Spleen (tissue), 11 donors: ENCODE measurements around the gene DPPA3. TPM values are rescaled to one million over a fixed set of nuclear protein-coding genes. Genes with fewer than 3 reads are reported as not detected.

Experiments used
- DNase-seq: peaks from one replicate; pipeline ENCODE4 v3.0.0-alpha.2; 2020
- H3K27ac ChIP-seq, 8 donors: fragments of 200-600 bp; sonication (generic) in 7 of 8; 1 replicate in 4 of 8; 2 replicates in 4 of 8; pipeline versions ENCODE4 v1.5.0 to v1.8.0; 2016 to 2021; ENCODE audit warnings: inconsistent platforms in 4 of 8, mild to moderate bottlenecking in 4 of 8, moderate library complexity in 1 of 8
- H3K27me3 ChIP-seq, 7 donors: fragments of 200-600 bp; sonication (generic) in 6 of 7; replicated peaks in 1 of 7; 1 replicate in 4 of 7; 2 replicates in 3 of 7; pipeline versions ENCODE4 v1.5.0 to v1.8.0; 2016 to 2021; ENCODE audit warnings: inconsistent platforms in 3 of 7, mild to moderate bottlenecking in 1 of 7
- H3K36me3 ChIP-seq, 6 donors: fragments of 200-600 bp; sonication (generic) in 5 of 6; 1 replicate in 4 of 6; 2 replicates in 2 of 6; pipeline versions ENCODE4 v1.5.0 to v1.8.0; 2016 to 2021; ENCODE audit warnings: inconsistent platforms in 2 of 6
- H3K4me1 ChIP-seq, 6 donors: fragments of 200-600 bp; sonication (generic) in 5 of 6; 1 replicate in 3 of 6; 2 replicates in 3 of 6; pipeline versions ENCODE4 v1.5.0 to v1.8.0; 2016 to 2021; ENCODE audit warnings: inconsistent platforms in 3 of 6
- H3K4me3 ChIP-seq, 8 donors: fragments of 200-600 bp; sonication (generic) in 7 of 8; 1 replicate in 4 of 8; 2 replicates in 4 of 8; pipeline versions ENCODE4 v1.5.0 to v1.8.0; 2016 to 2021; ENCODE audit warnings: inconsistent platforms in 4 of 8, mild to moderate bottlenecking in 4 of 8, moderate library complexity in 2 of 8
- H3K9me3 ChIP-seq, 8 donors: fragments of 200-600 bp; sonication (generic) in 7 of 8; 1 replicate in 4 of 8; 2 replicates in 4 of 8; pipeline versions ENCODE4 v1.5.0 to v1.8.0; 2016 to 2021; ENCODE audit warnings: inconsistent platforms in 4 of 8
- CTCF ChIP-seq, 11 experiments: fragments of 200-600 bp in 7 of 11; fragments of 450-650 bp in 4 of 11; sonication (generic) in 4 of 11; IDR thresholded peaks in 8 of 11; conservative IDR thresholded peaks in 3 of 11; 1 replicate in 7 of 11; 2 replicates in 4 of 11; pipeline versions ENCODE4 v1.4.0 to v1.8.0; 2016 to 2021; ENCODE audit warnings: antibody characterized with exemption in 11 of 11, inconsistent platforms in 4 of 11, mild to moderate bottlenecking in 1 of 11
- POLR2A ChIP-seq, 3 donors: fragments of 450-650 bp; IDR thresholded peaks; one replicate each; pipeline ENCODE4 v1.5.1; 2017; ENCODE audit warnings: antibody characterized with exemption in 3 of 3, mild to moderate bottlenecking in 1 of 3
- POLR2AphosphoS5 ChIP-seq, 3 donors: sonication (generic); formaldehyde crosslinking; IDR thresholded peaks; one replicate each; pipeline ENCODE4 v1.5.1; 2017; ENCODE audit warnings: antibody characterized with exemption in 3 of 3
- WGBS, 5 donors: extraction: QIAGEN DNeasy Blood & Tissue Kit in 3 of 5; methylation state at CpG; one replicate each; pipeline versions ENCODE4 v1.1.5 to v1.1.7; 2013 to 2018; 5-methylcytosine and 5-hydroxymethylcytosine counted together
- intact Hi-C: fragments of 100-400 bp; cut with DNase I; formaldehyde crosslinking; loops from one replicate; pipeline ENCODE4 v1.15.0; 2023; ENCODE audit warnings: low total_unique reads
- polyA plus RNA-seq, 3 donors: library from polyadenylated mRNA; stranded (reverse); fragments of 200-250 nt; gene quantifications; one replicate each; pipeline ENCODE4 v1.2.1, GENCODE V29; 2013
- total RNA-seq, 7 donors: library from RNA; depleted of rRNA in 3 of 7; stranded (reverse); fragments of >200 nt in 3 of 7; fragmentation: NEBNext Ultra II Directional in 4 of 7; extraction: Animal tissue kit (Norgen Biotek cat#: 25700) in 4 of 7; gene quantifications; one replicate each; pipeline versions ENCODE4 v1.1.0 to v1.2.1, GENCODE V29; 2016 to 2021
- donor health status: healthy with polysubstance abuse.
- donor health status: DM: no; HTN: no; CAD: no; lungs with moderate emphysema.
- donor health status: DM: no; HTN: no; CAD: no.
- donor health status: Bipolar disorder and iron deficiency.
- donor health status: healthy.
- donor health status: DM: no; HTN: no; CAD: no.
- donor health status: DM: yes; HTN: yes; CAD: no.

DPPA3 gene
- total and polyA plus RNA-seq, 10 donors, result not detected

DNA sequence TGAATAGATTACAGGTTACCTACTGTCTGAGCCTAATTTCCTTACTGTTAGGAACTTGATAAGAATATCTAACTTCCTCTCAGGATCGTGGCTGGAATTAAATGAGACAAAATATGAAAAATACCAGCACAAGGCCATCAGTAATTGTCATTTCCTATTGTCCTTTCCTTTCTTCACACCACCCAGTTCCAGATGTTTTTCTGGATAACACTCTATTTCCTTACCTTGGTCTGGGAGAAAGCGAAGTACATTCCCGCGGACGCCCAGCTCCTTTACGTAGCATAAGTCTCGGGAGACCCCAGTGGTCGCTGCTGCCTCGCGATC, 16.0 kb upstream of the DPPA3 start:
- H3K27me3 ChIP-seq, result peaks cover 0 to 11% (median 0%) of the 10 kb centered on the region in 7 donors
- H3K4me3 ChIP-seq, result peak overlapping the region in 2 of 8 donors; percentile 7 to 42
- DNase-seq, result no peak
- no peaks in the 10 kb centered on the region for H3K9me3 ChIP-seq
- 10 to 19% (median 12%) methylated on average over 10 of the region's 10 CpGs for WGBS, 5 donors
- intact Hi-C loops, result no loop called here
- no peaks in the 10 kb centered on the region for H3K36me3 ChIP-seq
- TF ChIP-seq POLR2A (IDR thresholded peaks at IDR 0.05), result no peak
- peak in 1 of 3 donors; percentile 51 for TF ChIP-seq POLR2AphosphoS5 (IDR thresholded peaks at IDR 0.05)
- TF ChIP-seq CTCF (IDR thresholded peaks at IDR 0.05 in 8 of 11, conservative IDR thresholded peaks at IDR 0.05 in 3 of 11), result no peak
- peak overlapping the region in 7 of 8 donors; percentile 39 to 73 (median 66) for H3K27ac ChIP-seq
- peaks cover 0 to 29% (median 21%) of the 10 kb centered on the region in 6 donors for H3K4me1 ChIP-seq

DNA sequence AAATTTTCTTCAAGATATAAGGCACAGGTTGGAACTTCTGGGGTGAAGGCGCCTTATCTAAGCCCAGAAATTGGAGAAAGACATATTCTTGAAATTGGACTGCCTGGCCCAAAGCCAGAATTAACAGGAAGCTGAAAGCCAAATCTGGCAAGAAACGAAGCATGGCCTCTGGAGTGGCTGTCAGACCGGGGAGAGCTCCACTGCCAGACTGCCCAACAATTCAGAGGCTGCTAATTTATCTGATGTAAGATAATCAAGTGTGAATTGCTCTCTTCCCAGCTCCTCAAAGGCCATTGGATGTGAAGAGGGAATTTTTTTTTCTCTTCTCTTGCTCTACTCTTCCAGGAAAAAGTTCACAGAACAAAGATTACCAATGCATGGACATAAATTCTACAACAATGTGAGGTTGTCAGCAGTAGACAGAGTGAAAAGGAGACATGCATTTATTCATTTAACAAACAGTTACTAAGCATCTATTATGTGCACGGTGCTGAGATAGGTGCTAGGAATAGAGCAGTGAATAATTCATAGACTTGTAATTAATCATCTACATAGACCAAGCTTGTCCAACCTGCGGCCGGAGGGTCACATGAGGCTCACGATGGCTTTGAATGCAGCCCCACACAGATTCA, 15.6 kb upstream of the DPPA3 start, which contains the start of gene GDF3:
Gene GDF3 (minus strand): TSS at position 210 of the 632 bp plus-strand sequence. CDS start 47 bp downstream, at position 163.
- 13 to 37% (median 29%) methylated on average over 7 of the region's 7 CpGs for WGBS, 5 donors
- peak within 1 kb of the TSS in 7 of 8 donors; percentile 39 to 73 (median 66) for H3K27ac ChIP-seq
- H3K4me3 ChIP-seq, result peak within 1 kb of the TSS in 2 of 8 donors; percentile 7 to 42
- no peaks in the 10 kb centered on the region for H3K9me3 ChIP-seq
- TF ChIP-seq CTCF (IDR thresholded peaks at IDR 0.05 in 8 of 11, conservative IDR thresholded peaks at IDR 0.05 in 3 of 11), result no peak
- peak in 1 of 3 donors; percentile 25 for TF ChIP-seq POLR2AphosphoS5 (IDR thresholded peaks at IDR 0.05)
- no peaks in the 10 kb centered on the region for H3K36me3 ChIP-seq
- H3K4me1 ChIP-seq, result peaks cover 0 to 29% (median 21%) of the 10 kb centered on the region in 6 donors
- peaks cover 0 to 14% (median 0%) of the 10 kb centered on the region in 7 donors for H3K27me3 ChIP-seq
- intact Hi-C loops, result no loop called here
- no peak for DNase-seq

GRCh38 chr12:7705846-7706245, 5.4 kb upstream of the DPPA3 start:
- no peak overlapping the region for H3K4me3 ChIP-seq
- intact Hi-C loops, result no loop called here
- no peak overlapping the region for H3K27ac ChIP-seq
- H3K4me1 ChIP-seq, result no peaks in the 10 kb centered on the region
- 88 to 94% (median 94%) methylated on average over 27 to 29 of the region's 29 CpGs for WGBS, 5 donors
- H3K27me3 ChIP-seq, result no peaks in the 10 kb centered on the region
- no peak for TF ChIP-seq POLR2AphosphoS5 (IDR thresholded peaks at IDR 0.05)
- no peak for TF ChIP-seq CTCF (IDR thresholded peaks at IDR 0.05 in 8 of 11, conservative IDR thresholded peaks at IDR 0.05 in 3 of 11)
- no peak for TF ChIP-seq POLR2A (IDR thresholded peaks at IDR 0.05)
- no peaks in the 10 kb centered on the region for H3K36me3 ChIP-seq
- H3K9me3 ChIP-seq, result no peaks in the 10 kb centered on the region
- DNase-seq, result no peak

- 68 to 89% (median 82%) methylated on average over 8 of the region's 8 CpGs for WGBS, 5 donors
- intact Hi-C loops, result no loop called here
- TF ChIP-seq POLR2A (IDR thresholded peaks at IDR 0.05) (no peak), POLR2AphosphoS5 (IDR thresholded peaks at IDR 0.05) (no peak), CTCF (IDR thresholded peaks at IDR 0.05 in 8 of 11, conservative IDR thresholded peaks at IDR 0.05 in 3 of 11) (no peak)
- Histone ChIP-seq H3K27me3 (peaks cover 0 to 15% (median 0%) of the 10 kb centered on the region in 7 donors), H3K9me3 (no peaks in the 10 kb centered on the region), H3K27ac (no peak overlapping the region), H3K4me1 (no peaks in the 10 kb centered on the region), H3K4me3 (no peak overlapping the region), H3K36me3 (no peaks in the 10 kb centered on the region)
- no peak for DNase-seq
Measured at GRCh38 chr12:7709969-7710675, 1.1 kb upstream of the DPPA3 start.
